HS-5 (cell line): ENCODE data around the gene PCED1B.
"Not testable (repeated sequence)": the region's sequence is repeated elsewhere in the genome, so short reads cannot be mapped to it uniquely, and the experiment has no call there.

Experiments
- DNase-seq: peaks from one replicate; pipeline ENCODE4 v3.0.0-alpha.2; 2012; ENCODE audit warnings: low read depth

Gene PCED1B

DNA sequence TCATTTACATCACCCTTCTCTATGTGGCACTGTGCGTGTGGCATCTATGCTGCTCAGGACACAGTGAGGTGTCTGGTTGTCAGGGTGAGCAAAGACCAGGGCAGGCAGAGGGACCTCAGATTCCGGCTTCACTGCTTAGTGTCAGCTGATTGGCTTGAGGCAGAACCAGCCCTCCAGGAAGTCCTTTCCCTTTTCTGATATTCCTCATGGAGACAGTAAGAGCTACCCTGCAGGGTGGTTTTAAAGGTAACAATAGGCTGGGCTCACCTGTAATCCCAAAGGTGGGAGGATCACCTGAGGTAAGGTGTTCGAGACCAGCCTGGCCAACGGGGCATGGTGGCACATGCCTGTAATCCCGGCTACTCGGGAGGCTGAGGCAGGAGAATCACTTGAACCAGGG is 129.6 kb downstream of the PCED1B start:
- no peak for DNase-seq

DNA sequence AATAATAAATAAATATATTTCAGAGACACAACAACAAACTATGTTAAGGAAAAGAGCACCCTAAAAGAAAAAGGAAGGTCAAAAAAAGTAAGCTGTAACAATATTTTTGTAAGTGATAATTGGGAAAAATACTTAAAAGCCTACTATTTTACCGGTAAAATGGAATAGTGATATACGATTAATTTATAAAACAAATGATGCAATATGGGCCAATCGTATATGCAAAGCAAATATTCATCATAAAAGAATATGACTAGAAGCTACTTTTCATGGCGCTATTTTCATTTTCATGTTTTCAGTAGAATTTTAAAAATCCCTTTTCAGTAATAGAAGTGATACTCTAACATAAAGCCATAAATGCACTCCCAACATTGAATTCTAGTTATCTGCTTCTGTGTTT is 131.4 kb downstream of the PCED1B start:
- no peak for DNase-seq

DNA sequence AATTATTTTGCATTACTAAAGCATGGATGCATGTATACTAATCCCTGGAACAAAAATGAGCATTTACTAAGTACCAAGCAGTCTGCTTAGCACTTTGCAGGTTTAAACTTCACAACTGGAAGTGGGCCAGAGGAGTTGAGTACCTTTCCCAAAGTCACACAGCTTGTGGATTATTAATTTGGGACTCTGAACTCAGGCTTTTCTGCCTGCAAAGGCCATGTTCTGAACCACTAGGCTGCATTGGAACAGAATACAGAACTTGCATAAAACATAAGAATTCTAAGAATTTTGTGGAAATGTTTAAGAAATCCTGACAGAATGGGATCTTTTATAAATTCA is 133.2 kb downstream of the PCED1B start:
- DNase-seq: no peak

DNA sequence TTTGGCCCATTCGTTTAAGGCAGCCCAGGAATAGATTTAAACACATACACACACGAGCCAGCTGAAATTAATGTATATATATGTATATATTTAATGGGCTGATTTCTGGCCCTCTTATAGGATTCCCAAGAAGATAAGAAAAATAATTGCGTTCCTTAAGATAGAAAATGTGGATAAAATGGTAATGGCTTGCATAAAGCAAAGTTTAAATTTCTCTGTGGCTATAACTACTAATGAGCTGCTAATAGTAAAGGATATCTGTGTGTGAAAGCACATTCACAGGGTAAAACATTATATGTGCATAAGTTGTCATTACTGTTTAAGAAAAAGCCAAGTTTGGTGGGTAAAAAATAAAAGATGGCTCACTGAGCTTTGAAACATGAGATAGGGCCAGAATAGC is 134.0 kb downstream of the PCED1B start:
- no peak for DNase-seq

DNA sequence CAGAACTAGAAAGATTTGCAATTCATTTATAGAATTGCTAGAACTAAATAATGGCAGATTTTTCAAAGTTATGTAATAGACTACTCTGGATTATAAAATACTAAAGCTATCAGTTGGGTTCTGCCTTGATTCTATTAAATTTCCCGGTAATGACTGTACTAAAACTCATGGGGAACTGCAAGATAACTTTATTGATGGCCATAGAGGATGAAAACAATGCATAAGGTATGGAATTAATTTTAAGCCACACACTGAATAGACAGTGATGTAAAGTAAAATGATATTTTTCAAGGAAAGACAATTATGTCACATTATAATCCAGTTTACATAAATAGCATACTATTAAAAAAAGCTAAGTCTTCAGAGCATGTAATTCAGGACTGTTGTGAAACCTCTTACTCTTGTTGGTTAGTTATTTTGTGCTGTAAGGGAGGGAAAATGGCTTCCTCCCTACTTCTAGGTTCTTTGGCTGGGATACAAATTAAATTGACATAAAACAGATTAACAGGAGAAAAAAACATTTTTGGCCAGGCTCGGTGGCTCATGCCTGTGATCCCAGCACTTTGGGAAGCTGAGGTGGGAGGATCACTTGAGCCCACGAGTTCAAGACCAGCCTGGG is 134.7 kb downstream of the PCED1B start:
- no peak for DNase-seq

DNA sequence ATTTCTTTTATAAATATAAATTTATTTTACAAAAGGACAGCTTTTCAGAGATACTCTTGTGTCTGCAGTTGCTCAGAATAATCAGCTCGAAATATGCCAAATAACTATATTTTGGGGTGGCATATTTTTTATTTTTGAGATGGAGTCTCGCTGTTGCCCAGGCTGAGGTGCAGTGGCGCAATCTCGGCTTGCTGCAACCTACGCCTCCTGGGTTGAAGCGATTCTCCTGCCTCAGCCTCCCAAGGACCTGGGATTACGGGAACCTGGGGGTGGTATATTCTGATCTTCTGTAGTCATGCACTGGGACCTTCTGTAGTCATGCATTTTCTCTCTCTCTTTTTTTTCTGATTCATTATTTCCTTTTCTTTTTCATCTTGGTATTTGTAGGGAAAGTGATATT is 135.3 kb downstream of the PCED1B start:
- no peak for DNase-seq

DNA sequence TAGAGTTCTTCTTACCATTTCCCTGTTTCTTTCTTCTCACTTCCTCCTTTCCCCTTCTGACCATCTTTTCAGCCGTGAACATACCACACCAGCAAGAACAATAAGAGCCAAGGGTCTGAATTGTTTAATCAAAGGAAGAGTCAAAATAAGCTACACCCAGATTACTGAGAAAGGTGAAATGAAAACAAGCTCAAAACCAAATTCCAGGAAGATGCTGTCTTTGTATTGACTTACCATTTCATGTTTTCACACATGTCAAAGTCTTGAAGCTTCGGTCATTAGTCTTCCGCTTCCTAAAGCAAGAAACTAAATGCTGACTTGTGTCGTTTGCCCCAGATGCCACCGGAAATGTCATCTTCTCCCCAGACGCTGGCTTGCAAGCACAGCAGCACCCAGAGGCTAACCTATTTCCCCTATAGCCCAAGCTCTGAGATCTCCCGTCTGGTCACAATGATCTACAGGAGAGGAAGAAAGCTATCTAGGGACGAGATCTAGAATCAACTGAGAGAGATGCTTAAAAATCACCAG is 136.8 kb downstream of the PCED1B start:
- no peak for DNase-seq

DNA sequence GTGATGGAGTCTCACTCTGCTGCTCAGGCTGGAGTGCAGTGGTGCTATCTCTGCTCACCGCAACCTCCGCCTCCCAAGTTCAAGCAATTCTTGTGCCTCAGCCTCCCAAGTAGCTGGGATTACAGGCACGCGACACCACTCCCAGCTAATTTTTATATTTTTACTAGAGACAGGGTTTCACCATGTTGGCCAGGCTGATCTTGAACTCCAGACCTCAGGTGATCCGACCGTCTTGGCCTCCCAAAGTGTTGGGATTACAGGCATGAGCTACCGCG is 138.1 kb downstream of the PCED1B start:
- DNase-seq: not testable (repeated sequence)

DNA sequence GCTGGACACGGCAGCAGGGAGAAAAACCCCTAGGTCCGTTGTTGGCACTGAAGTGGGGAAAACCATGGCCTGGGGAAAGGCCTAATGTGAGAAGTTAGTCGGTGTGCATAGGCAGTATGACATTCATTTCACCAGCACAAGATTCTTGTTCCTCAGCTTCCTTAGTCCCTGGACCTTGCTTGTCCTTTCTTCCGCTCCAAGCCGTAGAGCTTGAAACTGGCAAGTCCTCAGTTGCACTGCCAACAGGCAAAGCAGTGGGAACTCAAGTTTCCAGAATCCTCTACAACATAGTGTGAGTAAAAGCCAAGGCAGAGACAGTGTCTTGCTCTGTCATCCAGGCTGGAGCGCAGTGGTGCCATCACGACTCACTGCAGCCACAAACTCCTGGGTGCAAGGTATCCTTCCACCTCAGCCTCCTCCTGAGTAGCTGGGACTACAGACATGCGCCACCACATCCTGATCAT is 138.8 kb downstream of the PCED1B start:
- no peak for DNase-seq

DNA sequence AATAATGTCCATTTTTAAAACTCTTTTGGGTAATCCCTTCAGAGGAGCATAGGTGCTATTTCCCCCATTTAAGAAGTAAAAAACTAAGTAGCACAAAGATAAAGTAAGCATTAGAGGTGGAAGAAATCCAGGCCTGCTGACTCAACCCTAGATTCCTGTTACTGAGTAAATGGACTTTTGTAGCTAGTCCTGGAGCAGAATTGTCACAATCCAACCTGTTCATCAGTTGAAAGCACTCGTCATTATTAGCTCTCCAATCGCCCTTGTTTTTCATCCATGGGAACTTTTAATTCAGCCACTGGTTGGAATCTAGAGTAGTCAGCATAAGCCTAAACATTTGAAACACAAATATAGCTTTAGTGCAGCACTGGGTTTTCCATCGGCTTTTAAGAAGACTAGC is 139.8 kb downstream of the PCED1B start:
- DNase-seq: no peak

DNA sequence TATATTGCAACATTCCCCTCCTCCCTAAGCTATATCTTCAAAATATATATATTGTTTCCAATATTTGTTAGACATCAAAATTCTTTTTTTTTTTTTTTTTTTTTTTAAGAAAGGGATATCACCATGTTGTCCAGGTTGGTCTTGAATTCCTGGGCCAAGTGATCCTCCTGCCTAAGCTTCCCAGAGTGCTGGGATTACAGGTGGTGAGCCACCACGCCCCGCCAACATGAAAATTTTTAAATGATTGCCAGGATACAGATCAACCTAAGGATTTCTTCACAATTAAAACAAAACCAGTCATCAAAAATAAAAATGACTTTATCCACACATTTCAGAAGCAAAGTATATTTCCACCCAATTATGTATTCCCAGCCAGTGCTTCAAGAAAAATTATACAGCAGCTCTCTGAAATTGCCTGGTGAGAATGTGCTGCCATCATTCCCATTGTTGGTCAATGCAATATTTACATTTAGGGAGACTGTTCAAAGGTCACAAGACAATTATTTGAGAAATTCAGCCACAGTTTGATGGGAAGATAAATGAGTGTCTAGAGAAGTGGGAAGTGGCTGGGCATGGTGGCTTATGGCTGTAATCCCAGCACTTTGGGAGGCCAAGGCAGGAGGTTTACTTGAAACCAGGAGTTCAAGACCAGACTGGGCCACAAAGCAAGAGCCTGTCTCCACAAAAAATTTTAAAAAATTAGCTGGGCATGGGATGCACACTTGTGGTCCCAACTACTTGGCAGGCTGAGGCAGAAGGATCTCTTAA is 142.0 kb downstream of the PCED1B start:
- DNase-seq: no peak

DNA sequence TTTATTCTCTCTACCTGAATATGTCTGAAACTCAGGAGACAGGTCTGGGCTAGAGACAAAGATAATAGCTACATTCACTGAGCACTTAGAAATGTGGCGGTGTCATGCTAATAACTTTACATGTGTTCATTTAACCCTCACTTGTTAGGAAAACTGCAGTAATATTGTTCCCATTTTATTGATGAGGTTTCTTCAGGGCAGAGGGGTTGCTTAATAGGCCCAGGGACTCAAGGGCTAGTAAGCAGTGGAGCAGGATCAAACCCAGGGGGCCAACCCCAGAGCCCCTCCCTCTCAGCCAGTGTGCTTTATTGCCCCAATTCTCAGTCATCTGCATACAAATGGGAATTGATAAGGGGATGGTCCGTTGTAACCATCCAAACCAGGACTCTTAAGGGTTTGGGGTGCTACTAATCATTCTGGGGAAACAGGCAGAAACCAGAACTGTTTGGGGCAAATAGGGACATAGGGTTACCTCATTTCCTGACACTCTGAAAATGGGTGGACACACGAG is 143.2 kb downstream of the PCED1B start:
- no peak for DNase-seq

DNA sequence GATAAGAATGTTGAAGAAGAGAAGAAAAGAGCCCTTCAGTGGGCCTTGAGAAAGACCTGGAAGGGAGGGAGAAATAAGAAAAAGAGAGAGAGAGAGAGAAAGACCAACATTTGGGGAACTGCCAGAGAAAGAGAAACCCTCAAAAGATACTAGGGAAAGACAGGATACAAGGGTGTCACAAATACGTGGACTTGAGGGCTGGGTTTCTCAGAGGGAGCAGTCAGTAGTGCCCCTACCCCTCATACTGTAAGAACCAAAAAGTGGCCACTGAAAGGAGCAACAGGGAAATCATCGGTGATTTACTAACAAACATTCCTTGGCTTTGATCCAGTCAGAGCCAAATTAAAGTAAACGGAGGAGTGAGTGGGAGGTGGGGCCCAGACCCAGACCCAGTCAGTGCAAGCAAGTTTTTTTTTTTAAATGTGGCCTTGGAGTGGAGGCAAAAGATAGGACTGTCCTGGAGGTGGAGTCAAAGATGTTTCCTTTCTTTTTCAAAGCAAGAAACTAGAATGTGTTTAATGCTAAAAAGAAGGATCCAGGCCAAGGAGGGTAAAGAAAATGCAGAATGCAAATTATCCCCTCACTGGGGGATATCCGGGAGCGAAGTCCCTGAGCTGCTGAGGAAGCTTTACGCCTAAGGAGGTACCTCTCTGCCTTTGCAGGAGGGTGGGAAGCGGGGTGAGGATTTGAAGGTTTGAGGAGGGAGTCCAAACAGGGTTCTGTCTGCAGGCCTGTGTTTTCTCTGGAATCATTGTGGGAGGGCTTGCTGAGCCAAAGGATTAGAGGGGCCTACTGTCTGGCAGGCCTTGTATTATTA is 143.8 kb downstream of the PCED1B start:
- no peak for DNase-seq

DNA sequence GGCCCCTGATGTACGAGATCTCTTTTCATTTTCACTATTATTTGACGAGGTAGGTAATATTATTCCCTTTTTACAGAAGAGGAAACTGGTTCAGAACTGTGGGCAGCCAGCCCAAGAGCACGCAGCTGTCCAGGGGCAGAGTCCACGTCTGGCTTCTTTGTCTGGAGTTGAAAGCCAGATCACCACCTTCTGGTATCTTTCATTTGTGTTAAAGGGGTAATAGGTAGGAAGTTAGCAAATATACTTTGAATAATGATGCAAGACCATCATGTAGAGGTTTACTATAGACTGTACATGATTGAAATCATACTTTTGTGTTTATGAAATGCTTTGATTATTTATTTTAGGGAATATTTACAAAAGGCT is 144.4 kb downstream of the PCED1B start:
- no peak for DNase-seq

DNA sequence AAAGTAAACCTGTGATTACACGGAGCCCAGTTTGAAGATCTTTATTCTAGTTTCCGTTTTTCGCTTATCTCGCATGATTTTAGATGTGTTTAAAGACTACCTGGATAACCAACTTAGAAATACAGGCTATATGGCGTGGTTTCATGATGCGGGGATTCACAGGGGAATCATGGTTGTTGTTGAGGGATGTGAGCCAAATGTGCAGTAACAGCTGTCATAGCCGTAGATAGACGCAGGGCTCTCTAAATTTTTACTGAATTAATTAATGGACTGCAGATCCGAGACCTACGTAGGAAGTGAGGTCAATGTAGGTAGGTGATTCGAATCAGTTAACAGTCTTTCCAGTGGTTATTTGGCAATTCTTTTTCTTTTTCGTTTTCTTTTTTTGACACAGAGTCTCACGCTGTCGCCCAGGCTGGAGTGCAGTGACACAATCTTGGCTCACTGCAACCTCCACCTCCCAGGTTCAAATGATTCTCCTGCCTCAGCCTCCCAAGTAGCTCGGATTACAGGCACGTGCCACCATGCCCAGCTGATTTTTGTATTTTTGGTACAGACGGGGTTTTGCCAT is 145.2 kb downstream of the PCED1B start:
- no peak for DNase-seq

DNA sequence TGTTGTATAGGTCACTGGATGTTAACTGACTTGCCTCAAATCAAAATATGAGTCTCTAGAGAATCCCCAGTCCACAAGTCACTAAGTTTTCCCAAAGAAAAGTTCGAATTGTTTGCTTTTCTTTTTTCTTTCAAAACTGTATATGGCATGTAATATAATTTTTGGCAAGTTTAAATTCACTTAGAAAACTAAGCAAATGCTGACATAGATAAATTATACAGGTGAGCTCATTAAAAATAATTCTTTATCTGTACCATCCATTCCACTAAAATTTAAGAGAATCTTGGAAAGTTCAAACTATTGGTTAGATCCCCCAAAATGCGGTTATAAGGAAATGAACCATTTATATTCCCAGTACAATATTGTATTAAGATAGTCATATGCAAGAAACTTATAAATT is 145.9 kb downstream of the PCED1B start:
- no peak for DNase-seq

DNA sequence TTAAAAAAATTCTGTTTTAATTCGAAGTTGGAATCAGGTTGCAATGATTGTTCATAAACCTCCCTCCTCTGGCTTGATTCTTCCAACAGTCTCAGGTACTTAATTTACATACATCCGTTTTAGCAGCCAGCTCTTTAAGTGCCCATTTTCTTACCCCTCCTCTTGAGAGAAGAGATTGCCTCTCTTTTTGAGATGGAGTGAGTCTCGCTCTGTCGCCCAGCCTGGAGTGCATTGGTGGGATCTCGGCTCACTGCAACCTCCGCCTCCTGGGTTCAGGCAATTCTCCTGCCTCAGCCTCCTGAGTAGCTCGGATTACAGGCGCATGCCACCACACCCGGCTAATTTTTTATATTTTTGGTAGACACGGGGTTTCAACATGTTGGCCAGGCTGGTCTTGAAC is 146.8 kb downstream of the PCED1B start:
- no peak for DNase-seq

DNA sequence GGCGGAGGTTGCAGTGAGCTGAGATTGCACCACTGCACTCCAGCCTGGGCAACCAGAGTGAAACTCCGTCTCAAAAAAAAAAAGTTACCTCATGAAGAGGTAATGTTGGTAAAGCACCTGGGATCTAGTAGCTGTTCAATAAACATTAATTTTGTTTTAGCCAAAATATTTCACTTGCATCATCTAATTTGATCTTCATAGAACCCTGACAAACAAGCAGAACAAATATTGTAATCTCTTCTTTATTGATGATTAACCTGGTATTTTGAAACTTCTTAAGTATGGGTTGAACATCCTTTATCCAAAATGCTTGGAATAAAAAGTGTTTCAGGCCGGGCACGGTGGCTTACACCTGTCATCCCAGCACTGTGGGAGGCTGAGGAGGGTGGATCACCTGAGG is 149.4 kb downstream of the PCED1B start:
- DNase-seq: no peak

DNA sequence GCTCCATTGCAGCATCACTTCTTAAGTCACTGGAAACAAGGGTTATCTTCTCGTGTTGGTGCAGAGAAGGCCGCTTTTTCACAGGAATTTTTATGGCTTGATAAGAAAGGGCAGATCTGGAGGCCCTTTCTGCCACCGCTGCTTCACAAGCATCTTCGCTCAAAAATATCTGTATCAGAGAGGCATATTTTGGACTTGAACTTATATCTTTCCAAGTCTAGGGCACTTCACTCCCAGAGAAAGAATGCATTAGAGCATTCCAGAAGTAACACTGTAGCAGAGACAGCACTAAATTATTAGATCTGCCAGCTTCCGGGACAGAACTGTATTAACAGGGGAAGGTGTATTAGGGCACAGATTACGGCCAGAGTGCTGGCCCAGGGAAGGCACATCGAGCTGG is 152.0 kb downstream of the PCED1B start:
- no peak for DNase-seq

DNA sequence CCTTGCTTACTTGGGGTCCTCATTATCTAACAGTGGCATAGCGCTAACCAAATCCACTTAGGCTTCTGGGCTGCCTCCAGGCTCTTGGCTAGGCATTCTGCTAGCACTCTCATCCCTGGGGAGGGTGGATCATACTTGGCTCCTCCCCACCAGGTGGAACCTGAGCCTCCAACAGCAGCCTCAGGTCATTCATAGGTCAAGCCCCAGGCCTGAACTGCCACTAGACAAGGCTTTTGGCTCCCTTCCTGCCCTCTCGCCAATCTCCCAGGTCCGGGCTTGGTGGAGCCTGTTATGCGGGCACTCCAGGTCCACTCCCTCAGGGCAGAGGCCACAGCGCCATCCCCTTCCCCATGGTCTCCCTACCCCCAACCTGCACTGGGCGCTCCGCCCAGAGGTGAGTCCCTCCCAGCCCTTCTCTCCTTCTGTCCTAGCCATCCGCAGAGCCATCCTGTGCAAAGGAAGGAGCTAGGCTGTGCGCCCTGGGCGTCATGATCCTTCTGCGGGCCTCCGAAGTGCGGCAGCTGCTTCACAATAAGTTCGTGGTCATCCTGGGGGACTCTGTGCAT is 155.2 kb downstream of the PCED1B start:
- no peak for DNase-seq

DNA sequence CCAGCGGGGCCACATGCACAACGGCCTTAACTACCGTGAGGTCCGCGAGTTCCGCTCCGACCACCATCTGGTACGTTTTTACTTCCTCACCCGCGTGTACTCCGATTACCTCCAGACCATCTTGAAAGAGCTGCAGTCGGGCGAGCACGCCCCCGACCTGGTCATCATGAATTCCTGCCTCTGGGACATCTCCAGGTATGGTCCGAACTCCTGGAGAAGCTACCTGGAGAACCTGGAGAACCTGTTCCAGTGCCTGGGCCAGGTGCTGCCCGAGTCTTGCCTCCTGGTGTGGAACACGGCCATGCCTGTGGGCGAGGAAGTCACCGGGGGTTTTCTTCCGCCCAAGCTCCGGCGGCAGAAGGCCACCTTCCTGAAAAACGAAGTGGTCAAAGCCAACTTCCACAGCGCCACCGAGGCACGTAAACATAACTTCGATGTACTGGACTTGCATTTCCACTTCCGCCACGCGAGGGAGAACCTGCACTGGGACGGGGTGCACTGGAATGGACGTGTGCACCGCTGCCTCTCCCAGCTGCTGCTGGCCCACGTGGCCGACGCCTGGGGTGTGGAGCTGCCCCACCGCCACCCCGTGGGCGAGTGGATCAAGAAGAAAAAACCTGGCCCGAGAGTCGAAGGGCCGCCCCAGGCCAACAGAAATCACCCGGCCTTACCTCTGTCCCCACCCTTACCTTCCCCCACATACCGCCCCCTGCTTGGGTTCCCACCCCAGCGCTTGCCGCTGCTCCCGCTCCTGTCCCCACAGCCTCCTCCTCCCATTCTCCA is 156.0 kb downstream of the PCED1B start:
- DNase-seq: no peak
